PFSK-1 (cell line): ENCODE results near the gene ANKS1B.

Source experiments
- FOXP2 ChIP-seq: optimal IDR thresholded peaks from 2 replicates; pipeline ENCODE3; 2011; ENCODE audit warnings: borderline replicate concordance, control low read depth, inconsistent platforms; ENCODE audit not compliant: insufficient read depth; ENCODE audit errors: extremely low read length, extremely low read depth
- POLR2AphosphoS5 ChIP-seq: IDR thresholded peaks from 2 replicates; pipeline ENCODE4 v1.6.1; 2012; ENCODE audit warnings: low read depth, mild to moderate bottlenecking, control low read depth, low read length, moderate library complexity
- SIN3A ChIP-seq: IDR thresholded peaks from 2 replicates; pipeline ENCODE4 v1.6.1; 2012; ENCODE audit warnings: mild to moderate bottlenecking, low read length, moderate library complexity, borderline replicate concordance; ENCODE audit not compliant: insufficient read depth
- TAF1 ChIP-seq: IDR thresholded peaks from 2 replicates; pipeline ENCODE4 v1.6.1; 2012; ENCODE audit warnings: low read length, control low read depth, borderline replicate concordance; ENCODE audit not compliant: insufficient read depth
- TF ChIP-seq, protein P1 (sequence below), 2 experiments: IDR thresholded peaks; 2 replicates each; pipeline versions ENCODE4 v1.6.1 to v1.8.0; 2011 to 2012; ENCODE audit warnings: low read depth in 2 of 2, low read length in 2 of 2, control low read depth in 1 of 2, inconsistent platforms in 1 of 2, mild to moderate bottlenecking in 1 of 2, moderate library complexity in 1 of 2; ENCODE audit not compliant: insufficient read depth in 1 of 2

The ANKS1B gene

DNA sequence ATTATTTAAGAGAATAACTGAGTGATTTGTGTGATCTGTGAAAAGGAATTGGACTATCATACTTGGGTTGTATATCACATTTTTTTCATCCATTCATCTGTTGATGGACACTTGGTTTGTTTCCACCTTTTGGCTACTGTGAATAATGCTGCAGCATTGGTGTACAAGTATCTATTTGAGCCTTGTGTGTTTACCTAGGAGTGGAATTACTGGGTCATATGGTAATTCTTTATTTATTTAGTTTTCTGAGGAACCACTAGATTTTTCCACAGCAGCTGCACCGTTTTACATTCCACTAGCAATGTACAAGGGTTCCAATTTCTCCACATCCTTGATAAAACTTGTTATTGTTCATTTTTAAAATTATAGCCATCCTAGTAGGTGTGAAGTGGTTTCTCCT, 1283.6 kb downstream of the ANKS1B start:
- TF ChIP-seq POLR2AphosphoS5 (no peak), FOXP2 (no peak), SIN3A (no peak), TAF1 (no peak)
- TF ChIP-seq, protein P1, sequence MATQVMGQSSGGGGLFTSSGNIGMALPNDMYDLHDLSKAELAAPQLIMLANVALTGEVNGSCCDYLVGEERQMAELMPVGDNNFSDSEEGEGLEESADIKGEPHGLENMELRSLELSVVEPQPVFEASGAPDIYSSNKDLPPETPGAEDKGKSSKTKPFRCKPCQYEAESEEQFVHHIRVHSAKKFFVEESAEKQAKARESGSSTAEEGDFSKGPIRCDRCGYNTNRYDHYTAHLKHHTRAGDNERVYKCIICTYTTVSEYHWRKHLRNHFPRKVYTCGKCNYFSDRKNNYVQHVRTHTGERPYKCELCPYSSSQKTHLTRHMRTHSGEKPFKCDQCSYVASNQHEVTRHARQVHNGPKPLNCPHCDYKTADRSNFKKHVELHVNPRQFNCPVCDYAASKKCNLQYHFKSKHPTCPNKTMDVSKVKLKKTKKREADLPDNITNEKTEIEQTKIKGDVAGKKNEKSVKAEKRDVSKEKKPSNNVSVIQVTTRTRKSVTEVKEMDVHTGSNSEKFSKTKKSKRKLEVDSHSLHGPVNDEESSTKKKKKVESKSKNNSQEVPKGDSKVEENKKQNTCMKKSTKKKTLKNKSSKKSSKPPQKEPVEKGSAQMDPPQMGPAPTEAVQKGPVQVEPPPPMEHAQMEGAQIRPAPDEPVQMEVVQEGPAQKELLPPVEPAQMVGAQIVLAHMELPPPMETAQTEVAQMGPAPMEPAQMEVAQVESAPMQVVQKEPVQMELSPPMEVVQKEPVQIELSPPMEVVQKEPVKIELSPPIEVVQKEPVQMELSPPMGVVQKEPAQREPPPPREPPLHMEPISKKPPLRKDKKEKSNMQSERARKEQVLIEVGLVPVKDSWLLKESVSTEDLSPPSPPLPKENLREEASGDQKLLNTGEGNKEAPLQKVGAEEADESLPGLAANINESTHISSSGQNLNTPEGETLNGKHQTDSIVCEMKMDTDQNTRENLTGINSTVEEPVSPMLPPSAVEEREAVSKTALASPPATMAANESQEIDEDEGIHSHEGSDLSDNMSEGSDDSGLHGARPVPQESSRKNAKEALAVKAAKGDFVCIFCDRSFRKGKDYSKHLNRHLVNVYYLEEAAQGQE (IDR thresholded peaks at IDR 0.05; ENCODE audit: insufficient read depth in 1 of 2, low read depth in 2 of 2, low read length in 2 of 2) = no peak

DNA sequence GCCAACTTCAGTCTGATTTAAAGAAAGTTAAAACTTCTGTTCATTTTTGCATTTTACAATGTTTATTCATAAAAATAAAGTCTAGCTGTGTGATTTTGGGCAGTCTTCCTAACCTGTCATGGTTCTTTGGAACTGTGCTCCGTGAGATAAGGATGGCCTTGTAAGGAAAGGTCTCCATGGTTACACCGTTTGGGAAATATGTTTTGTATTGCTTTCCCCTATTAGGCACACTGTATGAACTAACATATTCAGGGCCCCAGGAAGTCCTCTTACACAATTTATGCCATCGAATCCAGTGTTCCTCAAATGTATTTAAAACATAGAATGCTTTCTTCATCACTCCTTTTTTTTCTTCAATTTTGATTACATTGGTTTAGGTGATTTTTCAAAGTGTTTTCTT, 1285.2 kb downstream of the ANKS1B start:
- TF ChIP-seq FOXP2 (no peak), POLR2AphosphoS5 (no peak), TAF1 (no peak), SIN3A (no peak)
- TF ChIP-seq, protein P1 (IDR thresholded peaks at IDR 0.05; ENCODE audit: insufficient read depth in 1 of 2, low read depth in 2 of 2, low read length in 2 of 2) = no peak

DNA sequence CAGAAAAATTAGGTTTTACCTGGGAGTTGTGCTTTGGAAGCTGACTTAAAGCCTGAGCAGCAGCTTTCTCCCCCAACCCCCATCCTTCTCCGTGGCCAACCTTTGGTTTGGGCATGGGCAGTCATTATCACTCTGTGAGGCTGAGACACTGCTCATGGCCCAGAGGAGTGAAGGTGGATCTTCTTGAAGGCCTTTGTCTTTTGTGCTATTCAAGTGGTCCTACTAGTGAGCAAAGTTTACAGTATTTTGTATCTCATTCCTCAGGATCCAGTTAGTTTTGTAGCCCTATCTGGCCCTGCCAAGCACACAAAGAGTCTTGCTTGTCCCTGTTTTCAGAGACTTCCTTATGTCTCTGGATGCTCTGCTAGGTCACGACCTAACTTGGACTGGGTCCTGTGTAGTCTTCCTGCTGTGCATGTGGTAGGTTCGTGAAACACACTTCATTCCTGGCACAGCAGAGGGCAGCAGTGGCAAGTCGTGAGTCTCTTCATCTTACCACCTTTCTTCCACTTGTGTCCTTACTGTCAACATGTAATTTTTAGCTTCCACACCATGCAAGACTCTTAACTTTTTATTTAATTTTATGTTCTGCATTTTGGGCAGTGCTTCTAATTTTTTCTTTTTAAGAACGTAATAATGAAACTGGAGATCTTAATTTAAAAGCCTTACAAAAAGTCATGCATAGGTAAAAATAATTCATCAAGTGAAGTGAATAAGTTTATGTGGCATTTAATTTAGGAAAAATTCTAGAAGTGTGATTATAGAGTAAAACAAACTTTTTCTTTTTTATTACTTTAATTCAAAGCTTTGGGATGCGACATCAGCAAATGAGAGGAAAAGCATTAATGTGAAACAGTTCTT, 1285.9 kb downstream of the ANKS1B start:
- TF ChIP-seq, protein P1 (IDR thresholded peaks at IDR 0.05; ENCODE audit: insufficient read depth in 1 of 2, low read depth in 2 of 2, low read length in 2 of 2) = no peak
- TF ChIP-seq SIN3A (no peak), POLR2AphosphoS5 (no peak), TAF1 (no peak), FOXP2 (no peak)

DNA sequence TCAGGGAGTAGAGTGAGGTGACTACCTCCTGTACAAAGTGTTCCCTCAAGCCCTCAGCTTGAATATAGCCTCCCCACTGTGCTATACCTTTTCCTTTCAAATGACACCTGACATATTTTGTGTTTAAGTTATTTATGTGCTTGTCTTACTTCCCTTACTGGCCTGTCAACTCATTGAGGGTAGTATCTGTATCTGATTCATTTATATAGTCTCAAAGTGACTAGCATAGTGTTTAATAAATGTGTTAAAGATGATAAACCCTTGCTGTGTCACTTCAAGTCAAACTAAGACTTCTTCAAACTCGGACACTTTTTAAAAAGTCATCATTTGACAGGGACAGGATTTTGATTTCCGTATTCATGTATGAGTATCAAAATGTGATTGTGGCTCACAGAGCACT, 1287.5 kb downstream of the ANKS1B start:
- TF ChIP-seq FOXP2 (no peak), POLR2AphosphoS5 (no peak), TAF1 (no peak)

DNA sequence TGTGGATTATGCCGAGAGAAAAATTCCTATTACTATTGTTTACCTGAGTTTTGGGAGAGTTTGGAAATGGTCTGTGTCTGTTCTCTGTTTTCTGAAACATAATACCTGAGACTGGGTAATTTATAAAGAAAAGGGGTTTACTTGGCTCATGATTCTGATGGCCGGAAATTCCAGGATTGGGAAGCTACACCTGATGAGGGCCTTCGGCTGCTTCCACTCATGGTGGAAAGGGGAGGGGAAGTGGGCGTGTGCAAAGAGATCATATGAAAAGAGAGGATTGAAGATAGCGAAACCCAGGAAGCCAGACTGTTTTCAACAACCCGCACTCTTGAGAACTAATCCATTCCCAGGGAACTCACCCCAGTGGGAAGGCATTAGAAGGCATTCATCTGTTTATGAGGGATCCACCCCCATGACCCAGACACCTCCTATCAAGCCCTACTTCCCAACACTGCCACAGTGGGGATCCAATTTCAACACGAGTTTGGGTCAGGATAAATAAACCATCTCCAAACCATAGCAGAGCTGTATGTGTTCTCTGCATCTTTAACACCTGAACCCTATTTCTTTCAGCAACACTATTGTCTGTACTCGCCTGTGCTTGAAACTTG, 1288.6 kb downstream of the ANKS1B start:
- TF ChIP-seq POLR2AphosphoS5 = no peak
- TF ChIP-seq FOXP2 = no peak
- TF ChIP-seq TAF1 = no peak
- TF ChIP-seq SIN3A = no peak
- TF ChIP-seq, protein P1 (IDR thresholded peaks at IDR 0.05; ENCODE audit: insufficient read depth in 1 of 2, low read depth in 2 of 2, low read length in 2 of 2) = no peak
